ENCODE data around the gene SEL1L3.

- TF ChIP-seq, protein P1, sequence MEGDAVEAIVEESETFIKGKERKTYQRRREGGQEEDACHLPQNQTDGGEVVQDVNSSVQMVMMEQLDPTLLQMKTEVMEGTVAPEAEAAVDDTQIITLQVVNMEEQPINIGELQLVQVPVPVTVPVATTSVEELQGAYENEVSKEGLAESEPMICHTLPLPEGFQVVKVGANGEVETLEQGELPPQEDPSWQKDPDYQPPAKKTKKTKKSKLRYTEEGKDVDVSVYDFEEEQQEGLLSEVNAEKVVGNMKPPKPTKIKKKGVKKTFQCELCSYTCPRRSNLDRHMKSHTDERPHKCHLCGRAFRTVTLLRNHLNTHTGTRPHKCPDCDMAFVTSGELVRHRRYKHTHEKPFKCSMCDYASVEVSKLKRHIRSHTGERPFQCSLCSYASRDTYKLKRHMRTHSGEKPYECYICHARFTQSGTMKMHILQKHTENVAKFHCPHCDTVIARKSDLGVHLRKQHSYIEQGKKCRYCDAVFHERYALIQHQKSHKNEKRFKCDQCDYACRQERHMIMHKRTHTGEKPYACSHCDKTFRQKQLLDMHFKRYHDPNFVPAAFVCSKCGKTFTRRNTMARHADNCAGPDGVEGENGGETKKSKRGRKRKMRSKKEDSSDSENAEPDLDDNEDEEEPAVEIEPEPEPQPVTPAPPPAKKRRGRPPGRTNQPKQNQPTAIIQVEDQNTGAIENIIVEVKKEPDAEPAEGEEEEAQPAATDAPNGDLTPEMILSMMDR (IDR thresholded peaks at IDR 0.05; ENCODE audit: low read depth, low read length), result no peak
- TF ChIP-seq EZH2phosphoT487 (IDR thresholded peaks at IDR 0.05; ENCODE audit: low read depth), result no peak
Measured at GRCh38 chr4:25905371-25905770, 42.6 kb upstream of the SEL1L3 start.
